ENCODE results near the gene SETBP1.

Gene SETBP1

DNA sequence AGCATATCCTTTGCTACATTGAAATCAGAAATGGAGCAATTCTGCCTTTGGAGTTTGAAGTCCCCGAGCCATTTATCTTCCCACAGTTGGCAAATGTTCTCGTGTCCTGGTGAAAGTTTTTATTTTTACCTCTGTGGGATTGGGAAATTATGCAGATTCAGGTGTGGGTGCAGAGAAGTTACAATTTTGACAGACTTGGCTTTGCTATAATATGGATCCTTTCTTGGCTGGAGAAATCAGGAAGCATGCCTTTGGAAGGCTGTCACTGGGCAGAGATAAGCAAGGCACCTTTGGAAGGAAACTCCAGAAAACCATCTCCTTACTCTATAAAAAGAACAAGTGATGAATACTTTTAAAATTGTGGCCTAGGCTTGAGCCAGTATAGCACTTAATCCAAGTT is 278.3 kb downstream of the SETBP1 start:
- 95% methylated on average over 2 of the region's 2 CpGs for WGBS
- Histone ChIP-seq H3K79me1 (replicated peaks; ENCODE audit: low read length, poor library complexity, severe bottlenecking) (peaks cover 10% of the 10 kb centered on the region), H3K9me3 (ENCODE audit: control insufficient read depth, low read length) (no peaks in the 10 kb centered on the region), H3K27ac (ENCODE audit: low read length, poor library complexity, severe bottlenecking) (no peak overlapping the region), H2AFZ (ENCODE audit: low read depth, low read length) (no peak overlapping the region), H3K4me2 (ENCODE audit: low read length, poor library complexity, severe bottlenecking) (no peak overlapping the region), H3K9ac (ENCODE audit: low read length) (no peak overlapping the region), H2BK5ac (ENCODE audit: low read depth, low read length, poor library complexity, severe bottlenecking) (no peak overlapping the region), H3K27me3 (ENCODE audit: control insufficient read depth in 1 of 2, insufficient read depth in 1 of 2, low read length in 2 of 2) (no peaks in the 10 kb centered on the region), H2BK12ac (ENCODE audit: low read length in 2 of 2) (no peak overlapping the region), H3K23ac (ENCODE audit: low read length in 2 of 2) (no peak overlapping the region), H3K18ac (ENCODE audit: low read depth in 1 of 2, low read length in 2 of 2) (no peak overlapping the region), H4K8ac (ENCODE audit: low read length) (no peak overlapping the region), H3K14ac (ENCODE audit: low read length in 2 of 2) (no peak overlapping the region), H3K36me3 (ENCODE audit: control insufficient read depth in 1 of 2, insufficient read depth in 2 of 2, low read depth in 1 of 2, low read length in 2 of 2) (peaks cover 3 to 27% of the 10 kb centered on the region in 2 experiments), H2AK5ac (ENCODE audit: low read length, severe bottlenecking) (no peak overlapping the region), H2BK15ac (ENCODE audit: low read depth, poor library complexity, severe bottlenecking) (no peak overlapping the region), H3K4ac (ENCODE audit: low read depth in 1 of 2, low read length in 2 of 2) (no peak overlapping the region), H3K4me3 (ENCODE audit: insufficient read depth in 1 of 2, low read depth in 1 of 2, low read length in 2 of 2) (no peak overlapping the region), H4K91ac (ENCODE audit: low read length) (no peak overlapping the region), H2BK120ac (ENCODE audit: low read depth, low read length) (no peak overlapping the region), H3K4me1 (ENCODE audit: control insufficient read depth, insufficient read depth, low read depth, low read length) (no peaks in the 10 kb centered on the region)
- DNase-seq, result no peak

DNA sequence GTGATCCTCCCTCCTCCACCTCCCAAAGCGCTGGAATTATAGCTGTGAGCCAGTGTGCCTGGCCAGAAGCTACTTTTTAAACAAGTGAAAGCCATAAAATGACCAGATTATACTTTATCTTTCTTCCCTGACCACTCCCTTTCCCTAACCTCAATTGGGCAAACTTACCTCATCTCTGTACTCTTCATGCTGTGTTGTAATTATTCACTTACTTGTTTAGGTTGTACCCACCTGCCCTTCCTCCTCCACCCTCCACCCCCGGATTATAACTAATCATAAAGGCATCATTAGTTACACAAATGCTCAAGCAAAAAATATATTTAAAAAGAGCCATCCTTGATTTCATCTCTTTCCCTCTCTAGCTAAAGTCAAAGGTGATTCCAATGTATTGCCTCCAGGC is 279.9 kb downstream of the SETBP1 start:
- Histone ChIP-seq H2AFZ (ENCODE audit: low read depth, low read length) (no peak overlapping the region), H4K91ac (ENCODE audit: low read length) (no peak overlapping the region), H3K4me3 (ENCODE audit: insufficient read depth in 1 of 2, low read depth in 1 of 2, low read length in 2 of 2) (no peak overlapping the region), H3K4me1 (ENCODE audit: control insufficient read depth, insufficient read depth, low read depth, low read length) (no peaks in the 10 kb centered on the region), H3K9me3 (ENCODE audit: control insufficient read depth, low read length) (no peaks in the 10 kb centered on the region), H3K14ac (ENCODE audit: low read length in 2 of 2) (no peak overlapping the region), H3K18ac (ENCODE audit: low read depth in 1 of 2, low read length in 2 of 2) (no peak overlapping the region), H3K23ac (ENCODE audit: low read length in 2 of 2) (no peak overlapping the region), H3K9ac (ENCODE audit: low read length) (no peak overlapping the region), H2AK5ac (ENCODE audit: low read length, severe bottlenecking) (no peak overlapping the region), H3K27ac (ENCODE audit: low read length, poor library complexity, severe bottlenecking) (no peak overlapping the region), H4K8ac (ENCODE audit: low read length) (no peak overlapping the region), H2BK12ac (ENCODE audit: low read length in 2 of 2) (no peak overlapping the region), H3K79me1 (replicated peaks; ENCODE audit: low read length, poor library complexity, severe bottlenecking) (peaks cover 9% of the 10 kb centered on the region), H2BK120ac (ENCODE audit: low read depth, low read length) (no peak overlapping the region), H3K4me2 (ENCODE audit: low read length, poor library complexity, severe bottlenecking) (no peak overlapping the region), H2BK15ac (ENCODE audit: low read depth, poor library complexity, severe bottlenecking) (no peak overlapping the region), H3K4ac (ENCODE audit: low read depth in 1 of 2, low read length in 2 of 2) (no peak overlapping the region), H3K36me3 (ENCODE audit: control insufficient read depth in 1 of 2, insufficient read depth in 2 of 2, low read depth in 1 of 2, low read length in 2 of 2) (peaks cover 3 to 19% of the 10 kb centered on the region in 2 experiments), H3K27me3 (ENCODE audit: control insufficient read depth in 1 of 2, insufficient read depth in 1 of 2, low read length in 2 of 2) (no peaks in the 10 kb centered on the region), H2BK5ac (ENCODE audit: low read depth, low read length, poor library complexity, severe bottlenecking) (no peak overlapping the region)
- DNase-seq, result no peak
- WGBS, result 100% methylated on average over 2 of the region's 2 CpGs

DNA sequence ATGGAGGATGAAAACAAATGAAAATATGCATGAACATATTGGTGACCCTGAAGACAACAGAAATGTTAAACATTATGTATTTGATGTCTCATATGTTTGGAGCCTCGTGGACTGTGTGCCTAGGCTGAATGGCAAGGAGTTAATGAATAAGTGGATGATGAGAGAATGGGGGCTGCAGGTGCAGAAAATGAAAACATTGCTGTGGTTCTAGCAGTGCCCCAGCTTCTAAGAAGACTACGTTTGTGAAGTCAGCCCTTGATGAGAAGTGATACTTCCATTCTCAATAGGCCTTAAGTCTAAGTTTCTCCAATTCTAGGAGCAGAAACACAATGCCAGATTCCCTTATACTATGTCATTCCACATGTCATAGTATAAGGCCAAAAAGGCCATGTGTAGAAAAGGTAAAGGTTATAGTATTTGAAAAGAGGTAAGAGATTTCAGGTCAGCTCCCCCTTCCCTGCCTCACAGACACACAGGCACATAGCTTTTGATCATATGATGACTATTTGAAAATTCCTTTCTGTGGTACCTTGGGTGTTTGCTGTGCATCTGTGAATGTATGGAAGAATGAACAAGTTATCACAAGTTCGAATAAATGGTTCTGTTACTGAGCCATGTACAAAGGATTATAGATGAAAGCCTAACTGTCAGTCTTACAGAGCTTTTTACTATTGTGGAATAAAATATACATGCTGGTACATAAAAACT is 280.8 kb downstream of the SETBP1 start:
- Histone ChIP-seq H3K4me2 (ENCODE audit: low read length, poor library complexity, severe bottlenecking) (no peak overlapping the region), H2BK12ac (ENCODE audit: low read length in 2 of 2) (no peak overlapping the region), H2AK5ac (ENCODE audit: low read length, severe bottlenecking) (no peak overlapping the region), H3K4me1 (ENCODE audit: control insufficient read depth, insufficient read depth, low read depth, low read length) (no peaks in the 10 kb centered on the region), H3K79me1 (replicated peaks; ENCODE audit: low read length, poor library complexity, severe bottlenecking) (peaks cover 9% of the 10 kb centered on the region), H3K14ac (ENCODE audit: low read length in 2 of 2) (no peak overlapping the region), H3K23ac (ENCODE audit: low read length in 2 of 2) (no peak overlapping the region), H3K18ac (ENCODE audit: low read depth in 1 of 2, low read length in 2 of 2) (no peak overlapping the region), H2BK5ac (ENCODE audit: low read depth, low read length, poor library complexity, severe bottlenecking) (no peak overlapping the region), H3K27ac (ENCODE audit: low read length, poor library complexity, severe bottlenecking) (no peak overlapping the region), H3K4ac (ENCODE audit: low read depth in 1 of 2, low read length in 2 of 2) (no peak overlapping the region), H4K91ac (ENCODE audit: low read length) (no peak overlapping the region), H2BK15ac (ENCODE audit: low read depth, poor library complexity, severe bottlenecking) (no peak overlapping the region), H2BK120ac (ENCODE audit: low read depth, low read length) (no peak overlapping the region), H4K8ac (ENCODE audit: low read length) (no peak overlapping the region), H3K36me3 (ENCODE audit: control insufficient read depth in 1 of 2, insufficient read depth in 2 of 2, low read depth in 1 of 2, low read length in 2 of 2) (peaks cover 3 to 18% of the 10 kb centered on the region in 2 experiments), H3K9ac (ENCODE audit: low read length) (no peak overlapping the region), H3K9me3 (ENCODE audit: control insufficient read depth, low read length) (no peaks in the 10 kb centered on the region), H3K27me3 (ENCODE audit: control insufficient read depth in 1 of 2, insufficient read depth in 1 of 2, low read length in 2 of 2) (no peaks in the 10 kb centered on the region), H2AFZ (ENCODE audit: low read depth, low read length) (no peak overlapping the region), H3K4me3 (ENCODE audit: insufficient read depth in 1 of 2, low read depth in 1 of 2, low read length in 2 of 2) (no peak overlapping the region)
- 80% methylated on average over 3 of the region's 3 CpGs for WGBS
- no peak for DNase-seq

DNA sequence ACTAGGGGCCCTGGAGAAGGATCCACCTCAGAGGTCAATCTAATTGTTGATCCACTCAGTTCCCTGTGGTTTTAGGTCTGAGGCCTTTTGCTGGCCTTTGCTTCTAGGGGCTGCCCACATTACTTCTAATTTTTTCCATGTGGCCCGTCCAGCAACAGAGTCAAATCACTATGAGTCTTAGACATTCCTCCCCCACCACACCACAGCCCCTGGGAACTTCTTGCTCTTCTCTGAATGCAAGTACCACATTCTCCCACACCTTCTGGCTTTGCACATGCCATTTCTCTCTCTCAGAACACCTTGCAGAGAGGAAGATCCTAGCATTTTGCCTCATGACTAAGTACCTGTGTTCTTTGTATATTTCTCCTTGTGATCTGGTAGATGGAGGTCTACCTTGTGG is 286.9 kb downstream of the SETBP1 start:
- 89% methylated on average over 1 of the region's 1 CpG for WGBS
- H3K27ac ChIP-seq (ENCODE audit: low read length, poor library complexity, severe bottlenecking), result no peak overlapping the region

More for the DNA sequence above, 286.9 kb downstream of the SETBP1 start:
- no peak overlapping the region for H2AFZ ChIP-seq (ENCODE audit: low read depth, low read length)
- no peak overlapping the region for H2BK5ac ChIP-seq (ENCODE audit: low read depth, low read length, poor library complexity, severe bottlenecking)
- H3K14ac ChIP-seq (ENCODE audit: low read length in 2 of 2), result no peak overlapping the region
- H3K4ac ChIP-seq (ENCODE audit: low read depth in 1 of 2, low read length in 2 of 2), result no peak overlapping the region
- no peaks in the 10 kb centered on the region for H3K27me3 ChIP-seq (ENCODE audit: control insufficient read depth in 1 of 2, insufficient read depth in 1 of 2, low read length in 2 of 2)
- no peaks in the 10 kb centered on the region for H3K9me3 ChIP-seq (ENCODE audit: control insufficient read depth, low read length)
- H2BK120ac ChIP-seq (ENCODE audit: low read depth, low read length), result no peak overlapping the region
- no peak overlapping the region for H2BK15ac ChIP-seq (ENCODE audit: low read depth, poor library complexity, severe bottlenecking)
- H3K9ac ChIP-seq (ENCODE audit: low read length), result no peak overlapping the region
- H3K36me3 ChIP-seq (ENCODE audit: control insufficient read depth in 1 of 2, insufficient read depth in 2 of 2, low read depth in 1 of 2, low read length in 2 of 2), result no peaks in the 10 kb centered on the region
- no peak overlapping the region for H4K8ac ChIP-seq (ENCODE audit: low read length)
- no peak overlapping the region for H3K4me2 ChIP-seq (ENCODE audit: low read length, poor library complexity, severe bottlenecking)
- no peaks in the 10 kb centered on the region for H3K4me1 ChIP-seq (ENCODE audit: control insufficient read depth, insufficient read depth, low read depth, low read length)
- no peak overlapping the region for H2AK5ac ChIP-seq (ENCODE audit: low read length, severe bottlenecking)
- peaks cover 7% of the 10 kb centered on the region for H3K79me1 ChIP-seq (replicated peaks; ENCODE audit: low read length, poor library complexity, severe bottlenecking)
- no peak overlapping the region for H3K4me3 ChIP-seq (ENCODE audit: insufficient read depth in 1 of 2, low read depth in 1 of 2, low read length in 2 of 2)
- no peak for DNase-seq
- H2BK12ac ChIP-seq (ENCODE audit: low read length in 2 of 2), result no peak overlapping the region
- H4K91ac ChIP-seq (ENCODE audit: low read length), result no peak overlapping the region
- no peak overlapping the region for H3K23ac ChIP-seq (ENCODE audit: low read length in 2 of 2)
- no peak overlapping the region for H3K18ac ChIP-seq (ENCODE audit: low read depth in 1 of 2, low read length in 2 of 2)
